Esophagus muscularis mucosa (tissue), 4 donors: Measurements from ENCODE around the gene PTPRE. TPM values are rescaled to one million over a fixed set of nuclear protein-coding genes. Genes with fewer than 3 reads are reported as not detected.

Experiments
- DNase-seq: peaks from one replicate; pipeline ENCODE4 v3.0.0-alpha.2; 2017; ENCODE audit errors: extremely low spot score
- H3K27ac ChIP-seq, 4 donors: fragments of 200-600 bp; sonication (generic); replicated peaks in 1 of 4; 1 replicate in 3 of 4; 2 replicates in 1 of 4; pipeline ENCODE4 v1.5.1; 2016 to 2019; ENCODE audit warnings: mild to moderate bottlenecking in 1 of 4
- H3K27me3 ChIP-seq, 4 donors: fragments of 200-600 bp; sonication (generic); one replicate each; pipeline versions ENCODE4 v1.5.1 to v1.6.0; 2016 to 2019
- H3K36me3 ChIP-seq, 4 donors: fragments of 200-600 bp; sonication (generic); one replicate each; pipeline ENCODE4 v1.5.1; 2016 to 2019
- H3K4me1 ChIP-seq, 4 donors: fragments of 200-600 bp; sonication (generic); one replicate each; pipeline ENCODE4 v1.5.1; 2016 to 2019
- H3K4me3 ChIP-seq, 4 donors: fragments of 200-600 bp; sonication (generic); 1 replicate in 2 of 4; 2 replicates in 2 of 4; pipeline ENCODE4 v1.5.1; 2016 to 2019; ENCODE audit warnings: mild to moderate bottlenecking in 4 of 4, moderate library complexity in 1 of 4
- H3K9me3 ChIP-seq, 4 donors: fragments of 200-600 bp; sonication (generic); 1 replicate in 3 of 4; 2 replicates in 1 of 4; pipeline ENCODE4 v1.5.1; 2016 to 2019
- EP300 ChIP-seq: sonication (generic); formaldehyde crosslinking; IDR thresholded peaks from one replicate; pipeline ENCODE4 v1.6.1; 2017; ENCODE audit warnings: antibody characterized with exemption
- POLR2A ChIP-seq: fragments of 450-650 bp; IDR thresholded peaks from one replicate; pipeline ENCODE4 v1.6.1; 2017; ENCODE audit warnings: antibody characterized with exemption, moderate library complexity, mild to moderate bottlenecking, low read depth
- POLR2AphosphoS5 ChIP-seq, 2 donors: sonication (generic); formaldehyde crosslinking; IDR thresholded peaks; one replicate each; pipeline ENCODE4 v1.6.1; 2017; ENCODE audit warnings: antibody characterized with exemption in 2 of 2
- WGBS: methylation state at CpG from one replicate; pipeline ENCODE4 v1.1.5; 2018; 5-methylcytosine and 5-hydroxymethylcytosine counted together
- intact Hi-C: fragments of 100-400 bp; cut with DNase I; formaldehyde crosslinking; loops from one replicate; pipeline ENCODE4 v1.15.1; 2023
- total RNA-seq, 4 donors: library from RNA; depleted of rRNA; stranded (reverse); fragments of >200 nt; gene quantifications; one replicate each; pipeline versions ENCODE4 v1.1.0 to v1.2.1, GENCODE V29; 2016
- TF ChIP-seq, protein P1 (sequence below), 3 experiments: fragments of 200-600 bp in 2 of 3; fragments of 450-650 bp in 1 of 3; sonication (generic) in 2 of 3; IDR thresholded peaks; one replicate each; pipeline ENCODE4 v1.5.1; 2017 to 2019; ENCODE audit warnings: antibody characterized with exemption in 3 of 3, mild to moderate bottlenecking in 2 of 3, moderate library complexity in 1 of 3

PTPRE gene, protein sequence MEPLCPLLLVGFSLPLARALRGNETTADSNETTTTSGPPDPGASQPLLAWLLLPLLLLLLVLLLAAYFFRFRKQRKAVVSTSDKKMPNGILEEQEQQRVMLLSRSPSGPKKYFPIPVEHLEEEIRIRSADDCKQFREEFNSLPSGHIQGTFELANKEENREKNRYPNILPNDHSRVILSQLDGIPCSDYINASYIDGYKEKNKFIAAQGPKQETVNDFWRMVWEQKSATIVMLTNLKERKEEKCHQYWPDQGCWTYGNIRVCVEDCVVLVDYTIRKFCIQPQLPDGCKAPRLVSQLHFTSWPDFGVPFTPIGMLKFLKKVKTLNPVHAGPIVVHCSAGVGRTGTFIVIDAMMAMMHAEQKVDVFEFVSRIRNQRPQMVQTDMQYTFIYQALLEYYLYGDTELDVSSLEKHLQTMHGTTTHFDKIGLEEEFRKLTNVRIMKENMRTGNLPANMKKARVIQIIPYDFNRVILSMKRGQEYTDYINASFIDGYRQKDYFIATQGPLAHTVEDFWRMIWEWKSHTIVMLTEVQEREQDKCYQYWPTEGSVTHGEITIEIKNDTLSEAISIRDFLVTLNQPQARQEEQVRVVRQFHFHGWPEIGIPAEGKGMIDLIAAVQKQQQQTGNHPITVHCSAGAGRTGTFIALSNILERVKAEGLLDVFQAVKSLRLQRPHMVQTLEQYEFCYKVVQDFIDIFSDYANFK
- total RNA-seq = 10 to 100 TPM in 2 of 4 donors, 1 to 10 TPM in 2; 8.7 to 22.4 (median 13.3) TPM

DNA sequence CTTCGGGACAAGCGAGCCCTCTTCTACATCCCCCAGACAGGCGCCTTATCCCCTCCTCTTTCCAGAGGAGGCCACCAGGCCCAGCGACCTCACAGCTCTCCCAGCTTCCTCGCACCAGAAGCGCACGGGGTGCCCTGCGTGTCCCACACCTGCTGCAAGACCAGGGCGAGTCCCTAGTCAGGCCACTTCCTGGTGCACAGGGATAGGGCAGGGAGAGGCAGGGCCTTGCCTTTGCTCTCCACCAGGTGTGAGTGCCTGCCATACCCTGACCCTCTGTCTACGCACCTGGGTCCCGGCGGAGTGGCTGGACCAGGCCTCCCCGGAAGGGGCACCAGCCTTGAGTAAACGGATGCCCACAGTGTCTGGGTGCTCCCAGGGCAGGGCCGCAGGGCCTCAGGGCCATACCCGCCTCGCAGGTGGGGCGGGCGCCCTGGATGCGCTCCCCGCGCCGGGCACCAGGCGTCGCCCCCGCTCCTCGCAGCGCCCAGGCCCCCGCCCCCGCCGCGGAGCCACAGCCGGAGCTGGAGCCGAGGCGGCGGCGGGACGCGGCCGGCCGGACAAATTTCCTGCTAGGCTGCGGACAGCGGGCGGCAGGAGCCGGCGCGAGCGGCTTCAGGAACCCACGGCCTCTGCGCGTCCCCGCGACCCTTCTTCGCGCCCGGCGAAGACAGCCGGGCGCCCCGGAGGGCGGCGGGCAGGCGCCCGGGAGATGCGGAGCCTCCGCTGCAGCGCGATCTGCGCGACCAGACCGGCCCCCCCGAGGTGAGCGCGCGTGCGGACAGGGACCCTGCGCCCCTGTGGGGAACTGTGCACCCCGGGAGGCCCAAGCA, at the start of gene PTPRE:
Gene PTPRE, plus strand, starts transcription at position 556 of the 830 bp plus-strand sequence. CDS start 133,779 bp downstream, outside the sequence.
- no peaks in the 10 kb centered on the region for H3K9me3 ChIP-seq
- intact Hi-C loops = loop anchor here (2.0 to 10.0 kb wide), 2 partner anchors 104 to 168 kb away; no protein-coding TSS in a partner anchor
- peak within 1 kb of the TSS; percentile 76 to 86 (median 83) for H3K27ac ChIP-seq
- peaks cover 14 to 27% (median 25%) of the 10 kb centered on the region in 4 donors for H3K4me1 ChIP-seq
- H3K36me3 ChIP-seq = no peaks in the 10 kb centered on the region
- 62% methylated on average over 8 of the region's 78 CpGs for WGBS
- peak within 1 kb of the TSS; percentile 64 to 75 (median 70) for H3K4me3 ChIP-seq
- peaks cover 0 to 51% (median 0%) of the 10 kb centered on the region in 4 donors for H3K27me3 ChIP-seq
- DNase-seq = peak; percentile 91
- TF ChIP-seq POLR2AphosphoS5 (IDR thresholded peaks at IDR 0.05) = no peak
- TF ChIP-seq, protein P1, sequence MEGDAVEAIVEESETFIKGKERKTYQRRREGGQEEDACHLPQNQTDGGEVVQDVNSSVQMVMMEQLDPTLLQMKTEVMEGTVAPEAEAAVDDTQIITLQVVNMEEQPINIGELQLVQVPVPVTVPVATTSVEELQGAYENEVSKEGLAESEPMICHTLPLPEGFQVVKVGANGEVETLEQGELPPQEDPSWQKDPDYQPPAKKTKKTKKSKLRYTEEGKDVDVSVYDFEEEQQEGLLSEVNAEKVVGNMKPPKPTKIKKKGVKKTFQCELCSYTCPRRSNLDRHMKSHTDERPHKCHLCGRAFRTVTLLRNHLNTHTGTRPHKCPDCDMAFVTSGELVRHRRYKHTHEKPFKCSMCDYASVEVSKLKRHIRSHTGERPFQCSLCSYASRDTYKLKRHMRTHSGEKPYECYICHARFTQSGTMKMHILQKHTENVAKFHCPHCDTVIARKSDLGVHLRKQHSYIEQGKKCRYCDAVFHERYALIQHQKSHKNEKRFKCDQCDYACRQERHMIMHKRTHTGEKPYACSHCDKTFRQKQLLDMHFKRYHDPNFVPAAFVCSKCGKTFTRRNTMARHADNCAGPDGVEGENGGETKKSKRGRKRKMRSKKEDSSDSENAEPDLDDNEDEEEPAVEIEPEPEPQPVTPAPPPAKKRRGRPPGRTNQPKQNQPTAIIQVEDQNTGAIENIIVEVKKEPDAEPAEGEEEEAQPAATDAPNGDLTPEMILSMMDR (IDR thresholded peaks at IDR 0.05) = peak; percentile 72 to 82 (median 79)

DNA sequence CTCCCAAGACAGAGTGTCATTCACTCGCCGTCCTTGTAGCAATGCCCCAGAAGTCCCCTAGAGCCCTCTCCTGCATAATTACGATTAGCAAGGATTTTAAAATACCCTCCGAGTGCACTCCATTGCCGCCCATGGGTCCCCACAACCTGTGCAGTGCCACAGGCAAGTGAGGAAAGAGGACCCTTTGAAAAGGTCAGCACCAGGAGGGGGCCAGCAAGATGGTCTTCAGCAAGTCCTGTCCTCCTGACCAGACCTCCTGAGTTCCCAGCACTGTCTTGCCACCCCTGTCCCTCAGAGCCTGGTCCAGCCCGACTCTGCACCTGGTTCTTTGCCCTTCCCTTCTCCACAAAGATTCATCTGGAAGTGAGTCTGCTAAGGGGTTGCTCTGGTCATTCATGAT, 46.3 kb upstream of the PTPRE start:
- 94% methylated on average over 6 of the region's 6 CpGs for WGBS
- intact Hi-C loops = no loop called here

DNA sequence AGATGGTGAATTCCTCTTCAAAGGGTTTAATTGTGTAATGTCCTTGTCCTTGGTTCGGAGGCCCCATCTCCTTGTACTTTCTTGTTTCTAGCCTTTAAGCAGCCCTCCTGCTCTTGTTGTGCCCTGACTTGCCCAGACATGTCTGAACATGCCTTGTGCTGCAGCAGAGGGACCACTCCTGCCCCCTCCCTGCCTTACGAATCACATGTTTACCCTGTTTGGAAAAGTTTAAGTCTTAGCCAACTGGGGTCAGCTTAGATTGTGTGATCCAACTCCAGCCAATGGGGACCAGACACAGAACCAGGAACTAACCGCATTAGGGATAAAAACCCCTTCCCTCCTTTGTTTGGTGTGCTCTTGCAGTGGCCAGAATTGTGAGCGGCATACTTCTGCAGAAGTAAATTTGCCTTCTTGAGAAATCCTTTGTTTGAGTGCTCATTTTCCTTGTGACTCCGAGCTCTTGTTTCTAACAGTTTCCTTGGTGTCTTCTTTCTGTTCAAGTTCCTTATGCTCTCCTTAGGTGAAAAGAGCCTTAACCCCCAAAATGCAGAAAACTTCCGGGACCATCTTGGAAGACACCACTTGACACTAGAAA, 43.6 kb upstream of the PTPRE start:
- intact Hi-C loops = no loop called here
- no peak for DNase-seq
- WGBS = 96% methylated on average over 6 of the region's 6 CpGs
- Histone ChIP-seq H3K36me3 (no peaks in the 10 kb centered on the region), H3K4me1 (no peaks in the 10 kb centered on the region), H3K27ac (no peak overlapping the region), H3K27me3 (no peaks in the 10 kb centered on the region), H3K9me3 (peaks cover 0 to 14% (median 4%) of the 10 kb centered on the region in 4 donors), H3K4me3 (no peak overlapping the region)
- no peak for TF ChIP-seq POLR2AphosphoS5 (IDR thresholded peaks at IDR 0.05)
- TF ChIP-seq POLR2A = no peak
- TF ChIP-seq EP300 = no peak
- TF ChIP-seq, protein P1 (IDR thresholded peaks at IDR 0.05) = no peak

More for the DNA sequence above, 46.3 kb upstream of the PTPRE start:
- no peaks in the 10 kb centered on the region for H3K27me3 ChIP-seq
- TF ChIP-seq POLR2AphosphoS5 (IDR thresholded peaks at IDR 0.05) (no peak), EP300 (no peak), POLR2A (no peak)
- TF ChIP-seq, protein P1 (IDR thresholded peaks at IDR 0.05) = no peak
- no peaks in the 10 kb centered on the region for H3K36me3 ChIP-seq
- no peak overlapping the region for H3K4me3 ChIP-seq
- DNase-seq = no peak
- H3K4me1 ChIP-seq = no peaks in the 10 kb centered on the region
- H3K9me3 ChIP-seq = peaks cover 0 to 14% (median 4%) of the 10 kb centered on the region in 4 donors
- no peak overlapping the region for H3K27ac ChIP-seq

DNA sequence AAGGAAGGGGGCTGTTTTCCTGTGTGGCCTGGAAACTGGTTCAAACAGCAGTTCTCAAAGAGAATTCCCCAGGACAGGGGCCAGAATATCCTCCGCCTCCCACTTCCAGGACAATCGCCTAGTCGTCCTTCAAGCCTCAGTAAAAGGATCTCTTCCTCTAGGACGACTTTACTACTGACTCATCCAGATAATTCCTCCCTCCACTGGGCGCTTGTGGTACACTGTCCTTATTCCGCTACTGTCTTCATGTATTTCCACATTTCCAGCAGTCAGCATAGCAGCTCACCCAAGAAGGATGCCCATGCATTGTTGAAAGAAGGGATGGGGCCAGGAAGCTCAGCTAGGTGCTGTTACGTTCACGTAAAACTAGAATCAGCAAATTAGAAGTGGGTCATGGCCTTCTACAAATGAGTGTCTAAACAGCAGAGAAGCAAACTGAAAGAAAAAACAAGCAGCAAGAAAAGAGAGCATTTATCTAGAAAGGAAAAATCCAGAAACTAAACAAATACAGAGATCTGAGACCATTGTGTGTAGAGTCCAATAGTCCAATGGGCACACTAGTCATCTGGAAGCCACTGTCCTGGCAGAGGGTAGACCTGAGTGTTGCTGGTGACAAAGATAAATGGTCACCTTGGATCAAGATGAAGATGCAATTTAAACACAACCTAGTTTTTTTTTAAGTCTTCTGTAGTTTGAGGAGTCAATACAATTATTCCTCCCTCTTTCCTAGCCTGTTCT, 40.5 kb upstream of the PTPRE start:
- DNase-seq = no peak

More for the DNA sequence above, 40.5 kb upstream of the PTPRE start:
- 76% methylated on average over 8 of the region's 8 CpGs for WGBS
- TF ChIP-seq POLR2AphosphoS5 (IDR thresholded peaks at IDR 0.05) (no peak), EP300 (no peak), POLR2A (no peak)
- TF ChIP-seq, protein P1 (IDR thresholded peaks at IDR 0.05) = no peak
- Histone ChIP-seq H3K4me1 (peaks cover 0 to under 1% (median 0%) of the 10 kb centered on the region in 4 donors), H3K27me3 (peaks cover 0 to 9% (median 0%) of the 10 kb centered on the region in 4 donors), H3K9me3 (peaks cover 0 to 28% (median 13%) of the 10 kb centered on the region in 4 donors), H3K27ac (no peak overlapping the region), H3K36me3 (no peaks in the 10 kb centered on the region), H3K4me3 (no peak overlapping the region)
- intact Hi-C loops = no loop called here
